NCI-H1092 treated with DMSO at 0.1 percent for 48 hours (cell line): ENCODE data around the gene BACE2.

Experiments used
- DNase-seq: peaks from one replicate; lab custom pipeline; 2025; lab: John Stamatoyannopoulos, UW

The BACE2 gene

GRCh38 chr21:41321908-41322495 lies 154.0 kb downstream of the BACE2 start:
- DNase-seq = no peak

GRCh38 chr21:41322496-41323382 lies 154.8 kb downstream of the BACE2 start:
- DNase-seq = no peak

GRCh38 chr21:41325138-41325912 lies 157.4 kb downstream of the BACE2 start:
- DNase-seq = no peak

GRCh38 chr21:41326414-41327080 lies 158.6 kb downstream of the BACE2 start:
- DNase-seq = no peak

- no peak for DNase-seq
Measured at GRCh38 chr21:41327753-41328152, 159.8 kb downstream of the BACE2 start.

- no peak for DNase-seq
Measured at GRCh38 chr21:41328660-41329607, 161.0 kb downstream of the BACE2 start.
